KMS-11 (cell line): Measurements from ENCODE around the gene PHOSPHO2.

Experiments
- H2AFZ ChIP-seq: fragments of 200-600 bp; sonication (generic); 2 replicates; pipeline ENCODE4 v1.6.1; 2016; ENCODE audit warnings: antibody characterized with exemption, mixed run types, low read depth
- H3K27ac ChIP-seq: fragments of 200-600 bp; sonication (generic); 2 replicates; pipeline ENCODE4 v1.6.1; 2016; ENCODE audit warnings: mild to moderate bottlenecking, mixed run types
- H3K27me3 ChIP-seq: fragments of 200-600 bp; sonication (generic); 2 replicates; pipeline ENCODE4 v1.6.1; 2017; ENCODE audit warnings: mild to moderate bottlenecking, low read depth, mixed run types, moderate library complexity; ENCODE audit not compliant: insufficient read depth
- H3K36me3 ChIP-seq: fragments of 200-600 bp; sonication (generic); 2 replicates; pipeline ENCODE4 v1.6.1; 2017; ENCODE audit warnings: mild to moderate bottlenecking, mixed run types; ENCODE audit not compliant: insufficient read depth
- H3K4me1 ChIP-seq: fragments of 200-600 bp; sonication (generic); 2 replicates; pipeline ENCODE4 v1.6.1; 2016; ENCODE audit warnings: mild to moderate bottlenecking, low read depth, mixed run types; ENCODE audit not compliant: poor library complexity, severe bottlenecking
- H3K4me2 ChIP-seq: fragments of 200-600 bp; sonication (generic); 2 replicates; pipeline ENCODE4 v1.7.0; 2016; ENCODE audit warnings: mild to moderate bottlenecking, mixed run types
- H3K4me3 ChIP-seq: fragments of 200-600 bp; sonication (generic); IDR thresholded peaks from 2 replicates; pipeline ENCODE4 v1.6.1; 2017; ENCODE audit warnings: low read depth, low read length, mixed read lengths; ENCODE audit not compliant: insufficient read depth
- H3K79me2 ChIP-seq: fragments of 200-600 bp; sonication (generic); 2 replicates; pipeline ENCODE4 v1.6.1; 2016; ENCODE audit warnings: low read depth, mixed run types; ENCODE audit not compliant: insufficient read depth
- H3K9ac ChIP-seq: fragments of 200-600 bp; sonication (generic); 2 replicates; pipeline ENCODE4 v1.6.1; 2016; ENCODE audit warnings: mild to moderate bottlenecking, mixed run types
- H4K20me1 ChIP-seq: fragments of 200-600 bp; sonication (generic); 2 replicates; pipeline ENCODE4 v1.6.1; 2016; ENCODE audit warnings: mild to moderate bottlenecking, mixed run types; ENCODE audit not compliant: insufficient read depth
- TF ChIP-seq, protein P1 (sequence below): fragments of 200-600 bp; sonication (generic); conservative IDR thresholded peaks from 2 replicates; pipeline ENCODE4 v1.6.1; 2017; ENCODE audit warnings: low read depth, mild to moderate bottlenecking, antibody characterized with exemption, low read length, moderate library complexity, mixed read lengths

Gene PHOSPHO2

DNA sequence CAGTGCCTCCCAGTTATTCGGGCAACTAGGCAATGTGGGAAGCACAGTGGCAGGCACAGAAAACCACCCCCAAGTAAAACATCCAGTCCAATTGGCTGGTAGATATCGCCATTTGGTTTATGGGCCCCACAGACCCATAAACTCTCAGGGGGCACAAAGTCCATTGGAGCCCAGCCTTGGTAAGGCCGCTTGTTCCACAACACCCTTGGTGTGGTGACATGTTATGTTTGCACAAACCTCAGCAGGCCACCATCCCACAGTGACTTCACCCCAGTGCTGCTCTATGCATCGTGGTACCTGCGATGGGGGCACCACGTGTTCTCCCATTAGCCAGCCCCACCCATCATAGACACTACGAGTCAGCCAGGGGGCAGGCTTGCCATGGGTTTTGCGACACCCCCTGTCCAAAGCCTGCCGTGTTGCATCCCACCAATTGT lies 18.5 kb downstream of the PHOSPHO2 start:
- Histone ChIP-seq H3K27me3 (no peaks in the 10 kb centered on the region), H3K9ac (no peak overlapping the region), H3K27ac (no peak overlapping the region), H4K20me1 (no peaks in the 10 kb centered on the region), H3K4me3 (no peak overlapping the region), H3K4me1 (no peaks in the 10 kb centered on the region), H3K79me2 (no peaks in the 10 kb centered on the region), H2AFZ (no peak overlapping the region), H3K36me3 (no peaks in the 10 kb centered on the region), H3K4me2 (no peak overlapping the region)
- TF ChIP-seq, protein P1, sequence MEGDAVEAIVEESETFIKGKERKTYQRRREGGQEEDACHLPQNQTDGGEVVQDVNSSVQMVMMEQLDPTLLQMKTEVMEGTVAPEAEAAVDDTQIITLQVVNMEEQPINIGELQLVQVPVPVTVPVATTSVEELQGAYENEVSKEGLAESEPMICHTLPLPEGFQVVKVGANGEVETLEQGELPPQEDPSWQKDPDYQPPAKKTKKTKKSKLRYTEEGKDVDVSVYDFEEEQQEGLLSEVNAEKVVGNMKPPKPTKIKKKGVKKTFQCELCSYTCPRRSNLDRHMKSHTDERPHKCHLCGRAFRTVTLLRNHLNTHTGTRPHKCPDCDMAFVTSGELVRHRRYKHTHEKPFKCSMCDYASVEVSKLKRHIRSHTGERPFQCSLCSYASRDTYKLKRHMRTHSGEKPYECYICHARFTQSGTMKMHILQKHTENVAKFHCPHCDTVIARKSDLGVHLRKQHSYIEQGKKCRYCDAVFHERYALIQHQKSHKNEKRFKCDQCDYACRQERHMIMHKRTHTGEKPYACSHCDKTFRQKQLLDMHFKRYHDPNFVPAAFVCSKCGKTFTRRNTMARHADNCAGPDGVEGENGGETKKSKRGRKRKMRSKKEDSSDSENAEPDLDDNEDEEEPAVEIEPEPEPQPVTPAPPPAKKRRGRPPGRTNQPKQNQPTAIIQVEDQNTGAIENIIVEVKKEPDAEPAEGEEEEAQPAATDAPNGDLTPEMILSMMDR, result no peak

DNA sequence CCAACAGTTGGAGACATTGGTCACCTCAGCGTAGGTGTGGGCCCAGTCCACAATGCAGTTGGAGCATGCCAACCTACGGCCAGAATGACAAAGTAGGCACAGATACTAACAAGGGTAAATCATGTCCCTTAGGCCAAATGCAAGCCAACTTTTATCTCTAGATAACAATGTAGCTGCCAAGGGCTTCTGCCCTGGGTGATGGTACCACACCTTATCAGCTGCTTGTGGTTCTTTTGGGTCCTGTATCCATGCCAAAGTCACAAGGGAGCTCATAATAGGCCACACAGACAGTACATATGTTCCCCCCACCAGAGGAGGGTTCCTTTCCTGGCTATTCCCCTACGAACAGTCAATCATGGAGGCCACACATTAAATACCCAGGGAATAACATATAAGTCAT lies 19.1 kb downstream of the PHOSPHO2 start:
- Histone ChIP-seq H2AFZ (no peak overlapping the region), H3K4me3 (no peak overlapping the region), H3K4me1 (no peaks in the 10 kb centered on the region), H3K9ac (no peak overlapping the region), H3K36me3 (no peaks in the 10 kb centered on the region), H3K79me2 (no peaks in the 10 kb centered on the region), H3K27ac (no peak overlapping the region), H3K4me2 (no peak overlapping the region), H4K20me1 (no peaks in the 10 kb centered on the region), H3K27me3 (no peaks in the 10 kb centered on the region)
- TF ChIP-seq, protein P1, result no peak

DNA sequence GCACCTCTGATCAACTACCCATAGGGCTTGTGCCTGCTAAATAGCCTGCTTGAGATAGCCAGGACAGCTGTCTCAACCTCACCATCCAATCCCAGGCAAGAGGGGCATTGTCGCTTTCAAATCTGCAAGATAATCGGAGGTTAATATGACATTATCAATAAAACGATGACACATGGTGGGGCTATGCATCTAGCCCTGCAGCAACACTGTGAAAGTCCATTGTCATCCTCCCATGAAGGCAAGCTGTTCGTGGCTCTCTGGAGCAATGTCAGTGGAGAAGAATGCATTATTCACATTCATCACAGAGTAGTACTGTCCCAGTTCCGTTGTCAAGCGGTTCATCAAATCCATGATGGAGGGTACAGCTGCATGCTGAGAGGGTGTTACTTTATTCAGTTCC lies 20.4 kb downstream of the PHOSPHO2 start:
- H3K4me3 ChIP-seq, result no peak overlapping the region
- TF ChIP-seq, protein P1, result no peak
- H3K36me3 ChIP-seq, result no peaks in the 10 kb centered on the region
- H3K9ac ChIP-seq, result no peak overlapping the region
- no peaks in the 10 kb centered on the region for H3K27me3 ChIP-seq
- no peak overlapping the region for H2AFZ ChIP-seq
- no peaks in the 10 kb centered on the region for H4K20me1 ChIP-seq
- H3K79me2 ChIP-seq, result no peaks in the 10 kb centered on the region
- peaks cover 6% of the 10 kb centered on the region for H3K4me1 ChIP-seq
- no peak overlapping the region for H3K4me2 ChIP-seq
- H3K27ac ChIP-seq, result no peak overlapping the region

DNA sequence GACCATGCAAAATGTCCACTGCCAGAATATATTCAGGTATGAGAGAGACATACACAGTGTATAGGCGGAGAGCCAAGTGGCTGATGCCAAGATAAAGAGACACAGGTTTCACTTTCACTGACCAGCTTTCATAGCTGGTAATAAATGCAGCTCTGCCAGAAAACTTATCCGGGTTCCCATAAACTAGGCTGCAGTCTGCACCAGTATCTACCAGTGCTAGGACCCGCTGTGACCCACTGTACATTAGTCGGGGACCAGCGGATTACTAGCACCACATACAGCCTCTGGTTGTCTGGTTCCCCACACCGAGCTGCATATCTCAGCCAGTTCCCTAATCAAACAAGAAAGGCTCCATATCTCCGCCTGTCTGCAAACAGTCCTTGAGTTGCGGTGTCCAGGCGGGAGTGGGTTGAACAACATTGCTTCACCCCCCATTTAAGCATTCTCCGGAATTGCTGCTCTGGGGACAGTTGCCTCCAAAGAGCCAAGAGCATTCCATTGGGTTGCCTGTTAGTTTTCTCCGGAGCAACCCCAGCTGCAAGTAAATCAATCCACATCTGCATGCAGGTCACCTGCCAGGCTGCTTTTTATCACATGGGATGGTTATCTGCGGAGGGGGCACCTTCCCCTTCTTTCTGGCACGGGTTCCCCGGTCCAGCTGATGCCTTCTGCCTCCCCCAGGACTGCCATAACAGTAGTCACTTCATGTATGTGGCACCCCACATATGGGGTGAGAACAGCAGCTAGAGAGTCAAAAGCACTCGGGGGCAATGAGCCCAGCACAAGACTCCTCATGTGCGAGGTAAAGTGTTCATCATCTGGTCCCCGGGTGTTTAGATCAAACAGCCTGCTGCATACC lies 21.3 kb downstream of the PHOSPHO2 start:
- no peaks in the 10 kb centered on the region for H3K79me2 ChIP-seq
- TF ChIP-seq, protein P1, result no peak
- peaks cover 6% of the 10 kb centered on the region for H3K4me1 ChIP-seq
- no peak overlapping the region for H3K27ac ChIP-seq
- no peaks in the 10 kb centered on the region for H3K27me3 ChIP-seq
- H4K20me1 ChIP-seq, result no peaks in the 10 kb centered on the region
- H2AFZ ChIP-seq, result no peak overlapping the region
- no peaks in the 10 kb centered on the region for H3K36me3 ChIP-seq
- H3K9ac ChIP-seq, result no peak overlapping the region
- H3K4me3 ChIP-seq, result no peak overlapping the region
- H3K4me2 ChIP-seq, result no peak overlapping the region
